ENCODE results near the gene PRR3. TPM values are rescaled to one million over a fixed set of nuclear protein-coding genes. Genes with fewer than 3 reads are reported as not detected.

PRR3 gene
- total RNA-seq, 1 experiment from 2014 or later: 16.5 TPM

DNA sequence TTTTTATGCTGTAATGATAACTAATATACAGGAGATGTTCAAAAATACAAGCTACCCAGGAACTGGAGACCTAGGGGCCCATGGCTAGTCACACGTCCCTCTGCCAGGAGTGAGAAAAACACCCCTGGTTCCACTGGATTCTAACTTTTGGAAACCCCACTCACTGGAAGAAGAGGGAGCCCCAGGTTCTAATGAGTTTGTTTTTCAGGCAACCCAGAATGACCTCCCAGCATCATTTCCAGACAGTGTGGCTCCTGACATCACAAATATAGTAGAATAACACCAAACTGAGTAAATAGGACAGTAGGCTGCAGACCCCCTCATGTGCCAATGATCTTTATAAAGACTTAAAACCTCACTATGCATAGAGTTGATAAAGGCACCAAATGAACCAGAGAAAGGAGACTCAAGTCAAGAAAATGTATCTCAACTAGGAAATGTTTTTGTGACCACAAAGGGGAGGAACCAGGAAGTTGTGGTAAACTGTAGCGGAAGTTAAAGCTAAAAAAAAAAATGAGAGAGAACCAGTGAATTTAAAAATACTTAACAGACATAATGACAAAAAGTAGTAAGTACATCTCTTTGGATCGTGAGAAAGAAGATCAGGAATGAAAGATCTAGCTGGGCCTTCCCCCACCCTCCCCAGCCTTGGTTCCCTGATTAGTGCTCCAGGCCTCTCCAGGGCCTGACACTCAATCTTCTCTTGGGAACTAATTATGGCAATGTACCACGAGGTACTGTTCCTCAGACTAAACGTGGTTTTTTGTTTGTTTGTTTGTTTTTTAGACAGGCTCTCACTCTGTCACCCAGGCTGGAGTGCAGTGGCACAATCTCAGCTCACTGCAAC lies 48.0 kb upstream of the PRR3 start:
- no peak for ATAC-seq
- intact Hi-C loops (cut with micrococcal nuclease; ENCODE audit: unreplicated experiment): no loop called here
- no peaks in the 10 kb centered on the region for H3K4me1 ChIP-seq (ENCODE audit: control insufficient read depth, insufficient read depth, low read length)
- ChIA-PET POLR2A (no interaction called here), CTCF (interaction anchor here (0.6 to 1.0 kb wide), 2 partner anchors 23 to 422 kb away, joined by 3 to 5 read pairs; no protein-coding TSS in a partner anchor)
- H3K27ac ChIP-seq (ENCODE audit: low read length): no peak overlapping the region
- BruUV-seq (replicated peaks): no TSS peak
- no peaks in the 10 kb centered on the region for H3K36me3 ChIP-seq (ENCODE audit: control insufficient read depth, insufficient read depth, low read length)
- TF ChIP-seq SIN3A (IDR thresholded peaks at IDR 0.05; ENCODE audit: borderline replicate concordance, insufficient read depth, low read depth, low read length) (no peak), TCF7L2 (IDR thresholded peaks at IDR 0.05; ENCODE audit: low read depth, low read length) (no peak), REST (IDR thresholded peaks at IDR 0.05; ENCODE audit: insufficient read depth in 1 of 2, low read depth in 2 of 2, low read length in 1 of 2) (no peak), POLR2AphosphoS5 (IDR thresholded peaks at IDR 0.05; ENCODE audit: low read depth, low read length) (no peak), CTCF (IDR thresholded peaks at IDR 0.05) (no peak)
- in situ Hi-C loops (cut with HindIII; ENCODE audit: low pct_unique_long_range_greater_than_20kb, low sequenced_read_pairs): no loop called here
- no peaks in the 10 kb centered on the region for H3K9me3 ChIP-seq (ENCODE audit: control insufficient read depth, insufficient read depth, low read depth, low read length)
- no peak for DNase-seq (ENCODE audit: low read depth, low spot score)
- H3K4me3 ChIP-seq (ENCODE audit: low read depth in 2 of 2, low read length in 2 of 2): no peak overlapping the region
- no peaks in the 10 kb centered on the region for H3K27me3 ChIP-seq (ENCODE audit: control insufficient read depth, insufficient read depth, low read length)

GRCh38 chr6:30510419-30511168 lies 46.5 kb upstream of the PRR3 start:
- intact Hi-C loops (cut with micrococcal nuclease; ENCODE audit: unreplicated experiment): no loop called here
- Histone ChIP-seq H3K4me3 (ENCODE audit: low read depth in 2 of 2, low read length in 2 of 2) (no peak overlapping the region), H3K27ac (ENCODE audit: low read length) (no peak overlapping the region), H3K4me1 (ENCODE audit: control insufficient read depth, insufficient read depth, low read length) (no peaks in the 10 kb centered on the region), H3K27me3 (ENCODE audit: control insufficient read depth, insufficient read depth, low read length) (no peaks in the 10 kb centered on the region), H3K9me3 (ENCODE audit: control insufficient read depth, insufficient read depth, low read depth, low read length) (no peaks in the 10 kb centered on the region), H3K36me3 (ENCODE audit: control insufficient read depth, insufficient read depth, low read length) (no peaks in the 10 kb centered on the region)
- in situ Hi-C loops (cut with HindIII; ENCODE audit: low pct_unique_long_range_greater_than_20kb, low sequenced_read_pairs): no loop called here
- TF ChIP-seq SIN3A (IDR thresholded peaks at IDR 0.05; ENCODE audit: borderline replicate concordance, insufficient read depth, low read depth, low read length) (no peak), CTCF (IDR thresholded peaks at IDR 0.05) (no peak), REST (IDR thresholded peaks at IDR 0.05; ENCODE audit: insufficient read depth in 1 of 2, low read depth in 2 of 2, low read length in 1 of 2) (no peak), TCF7L2 (IDR thresholded peaks at IDR 0.05; ENCODE audit: low read depth, low read length) (no peak), POLR2AphosphoS5 (IDR thresholded peaks at IDR 0.05; ENCODE audit: low read depth, low read length) (no peak)
- ChIA-PET CTCF (no interaction called here), POLR2A (no interaction called here)
- no peak for ATAC-seq
- no peak for DNase-seq (ENCODE audit: low read depth, low spot score)
- no TSS peak for BruUV-seq (replicated peaks)

Measured in Panc1 (cell line).